ENCODE data around the gene UTF1.

Gene UTF1

GRCh38 chr10:133196221-133196915, 33.6 kb upstream of the UTF1 start:
- no peak for DNase-seq (ENCODE audit: insufficient read length, low spot score)
- no peak for FAIRE-seq

GRCh38 chr10:133196936-133197758, 32.9 kb upstream of the UTF1 start:
- FAIRE-seq, result no peak
- DNase-seq (ENCODE audit: insufficient read length, low spot score), result no peak

GRCh38 chr10:133197786-133198185, 32.2 kb upstream of the UTF1 start:
- FAIRE-seq (no peak), DNase-seq (ENCODE audit: insufficient read length, low spot score) (no peak)

GRCh38 chr10:133198206-133198605, 31.8 kb upstream of the UTF1 start:
- no peak for FAIRE-seq

GRCh38 chr10:133198621-133199487, 31.2 kb upstream of the UTF1 start:
- DNase-seq (ENCODE audit: insufficient read length, low spot score) (no peak), FAIRE-seq (no peak)

More at GRCh38 chr10:133198206-133198605, 31.8 kb upstream of the UTF1 start:
- no peak for DNase-seq (ENCODE audit: insufficient read length, low spot score)

- DNase-seq (ENCODE audit: insufficient read length, low spot score) (no peak), FAIRE-seq (no peak)
Observed at GRCh38 chr10:133199488-133199885, 30.5 kb upstream of the UTF1 start.

GRCh38 chr10:133199992-133200611, 29.9 kb upstream of the UTF1 start:
- DNase-seq (ENCODE audit: insufficient read length, low spot score) (no peak), FAIRE-seq (no peak)

- FAIRE-seq (no peak), DNase-seq (ENCODE audit: insufficient read length, low spot score) (no peak)
Observed at GRCh38 chr10:133200621-133201031, 29.4 kb upstream of the UTF1 start.

- DNase-seq (ENCODE audit: insufficient read length, low spot score) (no peak), FAIRE-seq (no peak)
Observed at GRCh38 chr10:133201151-133201947, 28.7 kb upstream of the UTF1 start.

GRCh38 chr10:133201948-133202725, 27.9 kb upstream of the UTF1 start:
- no peak for FAIRE-seq
- DNase-seq (ENCODE audit: insufficient read length, low spot score), result no peak

GRCh38 chr10:133202778-133203651, 27.0 kb upstream of the UTF1 start:
- FAIRE-seq, result no peak
- DNase-seq (ENCODE audit: insufficient read length, low spot score), result no peak

- no peak for DNase-seq (ENCODE audit: insufficient read length, low spot score)
- FAIRE-seq, result no peak
Observed at GRCh38 chr10:133203652-133204195, 26.3 kb upstream of the UTF1 start.

GRCh38 chr10:133204226-133205015, 25.6 kb upstream of the UTF1 start:
- DNase-seq (ENCODE audit: insufficient read length, low spot score) (no peak), FAIRE-seq (no peak)

GRCh38 chr10:133205146-133205545, 24.9 kb upstream of the UTF1 start:
- no peak for DNase-seq (ENCODE audit: insufficient read length, low spot score)
- no peak for FAIRE-seq

- no peak for FAIRE-seq
- DNase-seq (ENCODE audit: insufficient read length, low spot score), result no peak
Observed at GRCh38 chr10:133206356-133207040, 23.5 kb upstream of the UTF1 start.

- no peak for DNase-seq (ENCODE audit: insufficient read length, low spot score)
- no peak for FAIRE-seq
Observed at GRCh38 chr10:133207041-133207600, 22.9 kb upstream of the UTF1 start.
